Adipocyte (in vitro differentiated cells): Measurements from ENCODE around the gene PTBP3.
A peak's percentile ranks its signal among the peaks of the same experiment; 100 is the strongest.

Experiments used
- DNase-seq: peaks from one replicate; pipeline ENCODE4 v3.0.0-alpha.2; 2015; ENCODE audit warnings: low read depth
- H3K27me3 ChIP-seq: replicated peaks from 2 replicates; pipeline ENCODE4 v1.7.0; 2013; ENCODE audit warnings: mild to moderate bottlenecking, low read length, moderate library complexity; ENCODE audit not compliant: control insufficient read depth, insufficient read depth
- H3K36me3 ChIP-seq: 2 replicates; pipeline ENCODE4 v1.7.0; 2013; ENCODE audit warnings: low read length, mild to moderate bottlenecking, moderate library complexity; ENCODE audit not compliant: control insufficient read depth, insufficient read depth, severe bottlenecking
- H3K4me1 ChIP-seq: 2 replicates; pipeline ENCODE4 v1.7.0; 2013; ENCODE audit warnings: mild to moderate bottlenecking, low read length, moderate library complexity; ENCODE audit not compliant: control insufficient read depth, insufficient read depth
- H3K4me3 ChIP-seq: 2 replicates; pipeline ENCODE4 v1.7.0; 2013; ENCODE audit warnings: mild to moderate bottlenecking, low read length, moderate library complexity
- H3K9ac ChIP-seq: 2 replicates; pipeline ENCODE4 v1.7.0; 2013; ENCODE audit warnings: mild to moderate bottlenecking, low read length, moderate library complexity
- H3K9me3 ChIP-seq: 2 replicates; pipeline ENCODE4 v1.7.0; 2013; ENCODE audit warnings: mild to moderate bottlenecking, low read length, moderate library complexity; ENCODE audit not compliant: control insufficient read depth

The PTBP3 gene

GRCh38 chr9:112332977-112333638, at the start of gene PTBP3:
Gene PTBP3, minus strand, starts transcription at chr9:112333619. Its CDS starts 35,754 bp downstream, at chr9:112297865.
- Histone ChIP-seq H3K4me1 (peaks cover 26% of the 10 kb centered on the region), H3K36me3 (no peaks in the 10 kb centered on the region), H3K4me3 (peak within 1 kb of the TSS; percentile 96), H3K27me3 (no peaks in the 10 kb centered on the region), H3K9me3 (no peaks in the 10 kb centered on the region), H3K9ac (peak within 1 kb of the TSS; percentile 98)
- DNase-seq = peak; percentile 81

- no peak for DNase-seq
- Histone ChIP-seq H3K4me3 (peak overlapping the region; percentile 89), H3K4me1 (peaks cover 51% of the 10 kb centered on the region), H3K36me3 (peaks cover 14% of the 10 kb centered on the region), H3K27me3 (no peaks in the 10 kb centered on the region), H3K9ac (no peak overlapping the region), H3K9me3 (no peaks in the 10 kb centered on the region)
These were observed 49.3 kb upstream of the PTBP3 start for GRCh38 chr9:112382501-112383364.

GRCh38 chr9:112382066-112382465, 48.6 kb upstream of the PTBP3 start:
- no peaks in the 10 kb centered on the region for H3K27me3 ChIP-seq
- H3K36me3 ChIP-seq = peaks cover 7% of the 10 kb centered on the region
- H3K4me1 ChIP-seq = peaks cover 57% of the 10 kb centered on the region
- no peak overlapping the region for H3K9ac ChIP-seq
- no peaks in the 10 kb centered on the region for H3K9me3 ChIP-seq
- DNase-seq = no peak
- H3K4me3 ChIP-seq = peak overlapping the region; percentile 89

- Histone ChIP-seq H3K4me1 (peaks cover 58% of the 10 kb centered on the region), H3K27me3 (no peaks in the 10 kb centered on the region), H3K9me3 (no peaks in the 10 kb centered on the region), H3K4me3 (peak overlapping the region; percentile 89), H3K36me3 (no peaks in the 10 kb centered on the region), H3K9ac (peak overlapping the region; percentile 100)
- peak; percentile 63 for DNase-seq
These were observed 47.4 kb upstream of the PTBP3 start for GRCh38 chr9:112380825-112381221.

- no peaks in the 10 kb centered on the region for H3K36me3 ChIP-seq
- no peaks in the 10 kb centered on the region for H3K27me3 ChIP-seq
- peak within 1 kb of the TSS; percentile 100 for H3K9ac ChIP-seq
- peaks cover 58% of the 10 kb centered on the region for H3K4me1 ChIP-seq
- no peaks in the 10 kb centered on the region for H3K9me3 ChIP-seq
- peak; percentile 77 for DNase-seq
- peak within 1 kb of the TSS; percentile 89 for H3K4me3 ChIP-seq
These were observed 46.8 kb upstream of the PTBP3 start, which contains the start of gene HSDL2 for GRCh38 chr9:112380102-112380824. Gene HSDL2, plus strand, starts transcription at chr9:112380108. Its CDS starts 56 bp downstream, at chr9:112380164.

GRCh38 chr9:112379177-112380101, 46.0 kb upstream of the PTBP3 start:
- H3K4me1 ChIP-seq = peaks cover 53% of the 10 kb centered on the region
- H3K4me3 ChIP-seq = peak overlapping the region; percentile 89
- no peaks in the 10 kb centered on the region for H3K27me3 ChIP-seq
- peak; percentile 100 for DNase-seq
- no peaks in the 10 kb centered on the region for H3K36me3 ChIP-seq
- no peaks in the 10 kb centered on the region for H3K9me3 ChIP-seq
- H3K9ac ChIP-seq = peak overlapping the region; percentile 100

- DNase-seq = peak; percentile 47
- peak overlapping the region; percentile 89 for H3K4me3 ChIP-seq
- H3K9me3 ChIP-seq = no peaks in the 10 kb centered on the region
These were observed 45.1 kb upstream of the PTBP3 start for GRCh38 chr9:112378328-112379176.

GRCh38 chr9:112377684-112378327, 44.4 kb upstream of the PTBP3 start:
- Histone ChIP-seq H3K4me1 (peaks cover 37% of the 10 kb centered on the region), H3K9ac (peak overlapping the region; percentile 91), H3K4me3 (peak overlapping the region; percentile 89), H3K9me3 (no peaks in the 10 kb centered on the region), H3K27me3 (no peaks in the 10 kb centered on the region), H3K36me3 (no peaks in the 10 kb centered on the region)
- DNase-seq = no peak

More at GRCh38 chr9:112378328-112379176, 45.1 kb upstream of the PTBP3 start:
- peak overlapping the region; percentile 91 for H3K9ac ChIP-seq
- H3K4me1 ChIP-seq = peaks cover 44% of the 10 kb centered on the region
- H3K27me3 ChIP-seq = no peaks in the 10 kb centered on the region
- no peaks in the 10 kb centered on the region for H3K36me3 ChIP-seq

- Histone ChIP-seq H3K36me3 (no peaks in the 10 kb centered on the region), H3K9ac (no peak overlapping the region), H3K4me3 (peak overlapping the region; percentile 89), H3K9me3 (no peaks in the 10 kb centered on the region), H3K27me3 (no peaks in the 10 kb centered on the region), H3K4me1 (peaks cover 29% of the 10 kb centered on the region)
- no peak for DNase-seq
These were observed 43.7 kb upstream of the PTBP3 start for GRCh38 chr9:112377087-112377486.
